ENCODE data around the gene DGKD. TPM values are rescaled to one million over a fixed set of nuclear protein-coding genes. Genes with fewer than 3 reads are reported as not detected.

The DGKD gene
- total RNA-seq, 2 experiments from 2014 or later, result 147 to 156 TPM

- Mint-ChIP-seq H3K27me3 (no peaks in the 10 kb centered on the region), H3K27ac (peak overlapping the region; percentile 36), H3K4me3 (no peak overlapping the region), H3K9me3 (no peaks in the 10 kb centered on the region), H3K4me1 (ENCODE audit: low read depth) (peaks cover 32% of the 10 kb centered on the region), H3K36me3 (ENCODE audit: low read depth) (peaks cover 95% of the 10 kb centered on the region)
- DNase-seq (no peak), ATAC-seq (ENCODE audit: poor library complexity) (no peak)
- Histone ChIP-seq H3K4me3 (ENCODE audit: low read length) (no peak overlapping the region), H3K9me3 (ENCODE audit: control insufficient read depth in 1 of 2, insufficient read depth in 1 of 2, low read length in 2 of 2) (no peaks in the 10 kb centered on the region), H3K36me3 (ENCODE audit: insufficient read depth, low read length) (peaks cover 86% of the 10 kb centered on the region), H3K4me1 (ENCODE audit: insufficient read depth, low read length) (peaks cover 12% of the 10 kb centered on the region), H3K27me3 (ENCODE audit: control insufficient read depth in 1 of 2, insufficient read depth in 2 of 2, low read length in 2 of 2) (no peaks in the 10 kb centered on the region), H3K27ac (ENCODE audit: low read depth in 1 of 2, low read length in 2 of 2) (no peak overlapping the region)
- TF ChIP-seq, protein P1, sequence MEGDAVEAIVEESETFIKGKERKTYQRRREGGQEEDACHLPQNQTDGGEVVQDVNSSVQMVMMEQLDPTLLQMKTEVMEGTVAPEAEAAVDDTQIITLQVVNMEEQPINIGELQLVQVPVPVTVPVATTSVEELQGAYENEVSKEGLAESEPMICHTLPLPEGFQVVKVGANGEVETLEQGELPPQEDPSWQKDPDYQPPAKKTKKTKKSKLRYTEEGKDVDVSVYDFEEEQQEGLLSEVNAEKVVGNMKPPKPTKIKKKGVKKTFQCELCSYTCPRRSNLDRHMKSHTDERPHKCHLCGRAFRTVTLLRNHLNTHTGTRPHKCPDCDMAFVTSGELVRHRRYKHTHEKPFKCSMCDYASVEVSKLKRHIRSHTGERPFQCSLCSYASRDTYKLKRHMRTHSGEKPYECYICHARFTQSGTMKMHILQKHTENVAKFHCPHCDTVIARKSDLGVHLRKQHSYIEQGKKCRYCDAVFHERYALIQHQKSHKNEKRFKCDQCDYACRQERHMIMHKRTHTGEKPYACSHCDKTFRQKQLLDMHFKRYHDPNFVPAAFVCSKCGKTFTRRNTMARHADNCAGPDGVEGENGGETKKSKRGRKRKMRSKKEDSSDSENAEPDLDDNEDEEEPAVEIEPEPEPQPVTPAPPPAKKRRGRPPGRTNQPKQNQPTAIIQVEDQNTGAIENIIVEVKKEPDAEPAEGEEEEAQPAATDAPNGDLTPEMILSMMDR (IDR thresholded peaks at IDR 0.05), result no peak
- intact Hi-C loops (cut with DNase I, micrococcal nuclease), result no loop called here
- ChIA-PET POLR2A (no interaction called here), CTCF (interaction anchor here (1.0 to 1.9 kb wide), 2 partner anchors 33 to 35 kb away, joined by 3 to 5 read pairs; no protein-coding TSS in a partner anchor)
Measured at GRCh38 chr2:233439191-233439590, 84.9 kb downstream of the DGKD start.

DNA sequence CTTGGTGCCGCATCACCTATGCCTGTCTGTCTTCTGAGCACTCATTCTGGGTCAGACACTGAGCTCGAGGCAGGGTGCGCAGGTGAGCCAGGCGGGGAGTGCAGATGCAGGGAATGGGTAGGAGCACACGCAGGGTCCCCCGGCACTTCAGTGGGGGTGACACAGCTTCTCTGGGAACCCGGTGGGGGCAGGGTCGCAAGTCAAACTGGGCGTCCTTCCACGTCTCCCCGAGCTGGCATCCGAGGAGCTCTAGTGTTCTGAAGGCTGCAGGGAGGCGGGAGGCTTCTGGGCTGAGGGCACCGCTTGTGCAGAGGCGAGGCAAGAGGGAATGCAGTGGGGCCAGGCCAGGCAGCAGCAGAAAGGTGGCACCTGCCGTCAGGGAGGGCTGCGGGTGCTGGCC is 86.0 kb downstream of the DGKD start:
- intact Hi-C loops (cut with DNase I, micrococcal nuclease), result loop anchor here (5.0 to 10.0 kb wide), 4 partner anchors 156 to 678 kb away; no protein-coding TSS in a partner anchor
- Mint-ChIP-seq H3K9me3 (no peaks in the 10 kb centered on the region), H3K27me3 (no peaks in the 10 kb centered on the region), H3K4me3 (no peak overlapping the region), H3K27ac (peak overlapping the region; percentile 69), H3K36me3 (ENCODE audit: low read depth) (peaks cover 95% of the 10 kb centered on the region), H3K4me1 (ENCODE audit: low read depth) (peaks cover 32% of the 10 kb centered on the region)
- CTCF ChIA-PET, result interaction anchor here (0.6 to 1.0 kb wide), 2 partner anchors 34 to 36 kb away, joined by 3 read pairs; no protein-coding TSS in a partner anchor
- H3K36me3 ChIP-seq (ENCODE audit: insufficient read depth, low read length), result peaks cover 86% of the 10 kb centered on the region
- POLR2A ChIA-PET, result no interaction called here
- TF ChIP-seq, protein P1 (IDR thresholded peaks at IDR 0.05), result no peak
- peaks cover 12% of the 10 kb centered on the region for H3K4me1 ChIP-seq (ENCODE audit: insufficient read depth, low read length)
- DNase-seq, result peak in 1 of 14 experiments; percentile 17
- H3K9me3 ChIP-seq (ENCODE audit: control insufficient read depth in 1 of 2, insufficient read depth in 1 of 2, low read length in 2 of 2), result no peaks in the 10 kb centered on the region
- peak overlapping the region in 1 of 2 donors; percentile 5 for H3K27ac ChIP-seq (ENCODE audit: low read depth in 1 of 2, low read length in 2 of 2)
- H3K27me3 ChIP-seq (ENCODE audit: control insufficient read depth in 1 of 2, insufficient read depth in 2 of 2, low read length in 2 of 2), result no peaks in the 10 kb centered on the region
- ATAC-seq (ENCODE audit: poor library complexity), result no peak
- no peak overlapping the region for H3K4me3 ChIP-seq (ENCODE audit: low read length)

DNA sequence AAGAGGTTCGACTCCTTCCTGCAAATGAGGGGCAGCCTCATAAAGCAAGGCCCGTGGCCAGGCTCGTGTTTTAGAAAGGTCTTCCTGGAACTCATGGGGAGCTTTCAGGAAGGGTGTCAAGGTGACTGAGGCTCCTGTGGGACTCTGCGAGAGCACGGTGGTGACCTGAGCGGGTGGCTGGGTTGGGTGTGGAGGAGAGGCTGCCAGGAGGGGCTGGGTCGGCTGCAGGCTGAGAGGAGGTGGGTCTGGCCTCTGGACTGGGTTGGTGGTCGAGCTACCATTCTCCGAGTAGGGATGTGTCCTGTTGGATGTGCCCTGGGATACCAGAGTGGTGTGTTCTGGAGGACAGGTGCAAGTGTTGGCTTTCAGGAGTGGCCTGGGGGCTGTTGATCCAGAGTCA is 86.4 kb downstream of the DGKD start:
- Histone ChIP-seq H3K36me3 (ENCODE audit: insufficient read depth, low read length) (peaks cover 86% of the 10 kb centered on the region), H3K4me1 (ENCODE audit: insufficient read depth, low read length) (peaks cover 12% of the 10 kb centered on the region), H3K4me3 (ENCODE audit: low read length) (no peak overlapping the region), H3K9me3 (ENCODE audit: control insufficient read depth in 1 of 2, insufficient read depth in 1 of 2, low read length in 2 of 2) (no peaks in the 10 kb centered on the region), H3K27ac (ENCODE audit: low read depth in 1 of 2, low read length in 2 of 2) (peak overlapping the region in 1 of 2 donors; percentile 18), H3K27me3 (ENCODE audit: control insufficient read depth in 1 of 2, insufficient read depth in 2 of 2, low read length in 2 of 2) (no peaks in the 10 kb centered on the region)
- no peaks in the 10 kb centered on the region for H3K27me3 Mint-ChIP-seq
- TF ChIP-seq, protein P1 (IDR thresholded peaks at IDR 0.05), result no peak
- ATAC-seq (ENCODE audit: poor library complexity), result no peak
- no peak overlapping the region for H3K4me3 Mint-ChIP-seq
- H3K9me3 Mint-ChIP-seq, result no peaks in the 10 kb centered on the region
- CTCF ChIA-PET, result interaction anchor here (0.6 kb wide), 1 partner anchor 36 kb away, joined by 3 read pairs; no protein-coding TSS in a partner anchor
- peaks cover 32% of the 10 kb centered on the region for H3K4me1 Mint-ChIP-seq (ENCODE audit: low read depth)
- intact Hi-C loops (cut with DNase I, micrococcal nuclease), result loop anchor here (5.0 to 10.0 kb wide), 4 partner anchors 156 to 678 kb away; no protein-coding TSS in a partner anchor
- H3K27ac Mint-ChIP-seq, result peak overlapping the region; percentile 69
- peak in 1 of 14 experiments; percentile 29 for DNase-seq
- peaks cover 95% of the 10 kb centered on the region for H3K36me3 Mint-ChIP-seq (ENCODE audit: low read depth)
- POLR2A ChIA-PET, result no interaction called here

Data from CD4-positive, alpha-beta T cell (primary cell).